NCI-H1092 (cell line): Measurements from ENCODE around the gene SRSF6.
"Not testable (repeated sequence)": the region's sequence is repeated elsewhere in the genome, so short reads cannot be mapped to it uniquely, and the experiment has no call there.

ENCODE experiments used
- DNase-seq: peaks from one replicate; lab custom pipeline; 2025; lab: John Stamatoyannopoulos, UW

SRSF6 gene

DNA sequence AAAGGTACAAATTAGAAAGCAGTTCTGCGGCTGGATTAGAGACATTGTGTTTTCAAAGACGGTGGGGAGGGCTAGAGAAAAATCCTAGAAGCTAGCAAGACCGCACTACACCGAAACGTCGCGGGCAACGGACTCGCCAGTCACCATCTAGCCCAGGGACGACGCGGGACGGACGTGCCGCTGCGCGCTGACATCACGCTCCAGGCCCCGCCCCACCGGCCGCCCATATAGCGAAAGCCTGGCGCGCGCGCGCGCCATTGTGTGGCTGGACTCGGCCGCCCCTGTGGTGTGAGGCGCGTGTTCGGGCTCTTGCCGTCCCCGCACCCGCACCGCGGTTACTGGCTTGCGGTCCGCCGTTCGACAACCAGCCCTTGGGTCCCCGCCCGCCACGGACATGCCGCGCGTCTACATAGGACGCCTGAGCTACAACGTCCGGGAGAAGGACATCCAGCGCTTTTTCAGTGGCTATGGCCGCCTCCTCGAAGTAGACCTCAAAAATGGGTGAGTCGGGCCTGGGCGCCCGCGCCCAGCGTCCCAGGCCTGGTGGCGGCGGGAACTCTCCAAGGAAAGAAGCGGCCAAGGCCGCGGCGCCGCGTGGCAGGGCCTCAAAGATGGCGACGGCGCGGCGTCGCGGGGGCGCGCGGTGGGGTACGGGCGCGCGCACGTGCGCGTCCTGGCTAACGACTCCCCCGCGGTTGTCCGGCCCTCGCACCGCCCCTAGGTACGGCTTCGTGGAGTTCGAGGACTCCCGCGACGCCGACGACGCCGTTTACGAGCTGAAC, at the start of gene SRSF6:
Gene SRSF6 (plus strand): TSS at position 257 of the 782 bp plus-strand sequence. CDS start 138 bp downstream, at position 395.
- DNase-seq = peak; percentile 88

DNA sequence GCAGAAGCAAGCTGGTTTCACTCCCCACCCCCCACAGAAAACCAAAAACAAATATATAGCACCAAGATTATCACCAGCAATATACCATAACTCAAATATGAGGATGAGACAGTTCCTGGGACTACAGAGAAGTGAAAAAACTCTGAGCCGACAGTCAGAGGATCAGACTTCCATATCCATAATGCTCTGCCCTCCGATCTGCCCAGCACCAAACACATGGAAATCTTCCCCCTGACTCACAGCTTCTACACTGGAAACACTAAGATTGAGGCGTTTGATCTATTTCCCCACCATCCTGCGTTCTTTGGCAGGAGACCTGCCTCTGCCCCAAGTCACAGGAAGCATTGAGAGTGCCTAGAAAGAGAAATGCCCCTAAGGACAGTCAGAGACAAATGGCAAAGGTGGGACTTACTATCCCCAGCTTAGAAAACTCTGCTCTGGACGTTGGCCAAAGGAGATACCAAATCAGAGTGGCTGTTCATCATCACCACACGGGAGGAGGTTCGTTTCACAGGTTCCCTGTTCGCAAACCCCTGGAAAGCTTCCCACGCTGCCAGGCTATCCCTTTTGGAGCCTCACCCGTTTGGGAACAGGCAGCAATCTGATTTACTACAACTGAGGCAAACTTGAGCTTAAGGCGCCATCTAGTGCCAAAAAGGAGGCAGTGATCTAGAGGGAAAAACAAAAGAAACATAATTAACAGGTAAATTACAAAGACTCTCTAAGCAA, 48.7 kb upstream of the SRSF6 start:
- DNase-seq = no peak

DNA sequence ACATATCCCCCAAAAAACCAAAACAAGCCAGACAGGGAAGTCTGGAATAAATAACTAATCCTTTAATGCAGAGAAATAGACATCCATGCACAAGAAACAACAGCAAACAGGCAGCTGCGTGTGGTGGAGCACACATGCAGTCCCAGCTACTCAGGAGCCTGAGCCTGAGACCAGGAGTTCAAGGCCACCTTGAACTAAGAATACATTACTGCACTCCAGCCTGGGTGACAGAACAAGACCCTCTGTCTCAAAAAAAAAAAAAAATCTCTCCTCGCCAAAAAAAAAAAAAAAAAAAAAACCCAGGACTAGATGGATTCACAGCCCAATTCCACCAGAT, 48.2 kb upstream of the SRSF6 start:
- no peak for DNase-seq

DNA sequence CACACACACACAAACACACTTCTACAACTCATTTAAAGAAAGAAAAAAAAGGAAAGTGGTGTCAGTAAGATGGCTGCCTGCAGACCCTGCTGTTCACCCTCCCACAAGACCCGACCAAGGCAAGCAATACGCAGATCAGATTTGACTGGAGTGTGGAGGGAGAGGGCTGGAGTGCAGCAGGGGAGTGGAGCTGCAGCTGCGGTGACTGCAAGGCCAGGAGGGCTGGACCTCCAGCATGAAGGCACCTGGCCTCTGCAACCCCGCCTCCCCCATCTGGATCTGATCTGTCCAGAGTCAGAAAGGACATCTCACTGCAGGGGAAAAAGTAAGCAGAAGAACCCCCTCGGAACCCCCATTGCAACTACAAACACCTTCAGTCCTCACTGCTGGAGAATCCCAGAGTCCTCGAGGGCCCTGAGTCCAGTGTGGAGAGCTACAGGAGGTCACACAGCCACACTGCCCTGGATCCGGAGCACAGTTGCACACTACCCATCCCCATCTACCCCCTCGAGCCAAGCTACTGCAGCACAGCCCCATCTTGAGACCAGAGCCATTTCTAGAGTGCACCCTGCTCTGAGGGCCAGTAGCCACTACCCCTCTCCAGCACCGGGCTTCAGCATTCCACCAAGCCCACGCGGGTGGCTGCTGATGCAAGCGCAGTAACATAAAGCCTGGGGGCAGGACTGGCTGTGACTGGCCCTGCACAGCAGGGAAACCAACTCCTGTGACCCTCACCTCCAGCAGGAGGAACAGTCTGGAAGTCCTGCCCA, 41.9 kb upstream of the SRSF6 start:
- no peak for DNase-seq

DNA sequence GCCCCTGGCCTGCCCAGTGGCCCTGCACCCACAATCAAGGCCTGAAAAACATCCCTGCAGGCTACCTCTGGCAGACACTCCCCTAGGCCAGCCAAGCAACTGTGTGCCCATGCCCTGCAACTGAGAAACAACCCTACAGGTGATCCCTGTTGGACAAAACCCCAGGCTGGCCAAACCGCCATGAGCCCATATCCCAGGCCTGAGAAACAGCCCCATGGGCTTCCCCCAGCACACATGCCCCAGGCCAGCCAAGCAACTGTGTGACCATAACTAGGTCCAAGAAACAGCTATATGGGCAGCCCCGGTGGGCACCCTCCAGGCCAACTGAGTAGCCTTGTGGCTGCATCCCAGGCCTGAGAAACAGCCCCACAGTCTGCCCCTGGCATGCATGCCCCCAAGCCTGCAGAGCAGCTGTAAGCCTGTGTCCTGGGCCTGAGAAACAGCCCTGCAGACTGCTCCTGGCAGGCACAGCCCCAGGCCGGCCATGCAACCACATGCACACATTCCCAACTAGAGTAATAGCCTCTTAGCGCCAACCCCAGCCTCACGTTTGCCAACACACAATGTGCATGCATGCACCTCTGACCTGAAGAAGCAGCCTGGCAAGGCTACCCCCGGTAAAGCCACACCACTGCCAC, 41.0 kb upstream of the SRSF6 start:
- no peak for DNase-seq

DNA sequence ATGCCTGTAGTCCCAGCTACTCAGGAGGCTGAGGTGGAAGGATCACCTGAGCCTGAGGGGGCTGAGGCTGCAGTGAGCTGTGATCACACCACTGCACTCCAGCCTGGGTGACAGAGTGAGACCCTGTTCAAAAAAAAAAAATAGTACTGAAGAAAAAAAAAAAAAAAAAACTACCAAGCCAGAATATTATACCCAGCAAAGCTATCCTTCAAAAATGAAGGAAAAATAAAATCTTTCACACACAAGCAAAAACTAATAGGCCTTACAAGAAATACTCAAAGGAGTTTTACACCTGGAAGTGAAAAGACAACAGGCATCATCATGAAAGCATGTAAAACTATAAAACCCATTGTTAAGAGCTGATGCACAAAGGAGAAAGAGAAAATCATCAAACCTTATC, 37.5 kb upstream of the SRSF6 start:
- no peak for DNase-seq

DNA sequence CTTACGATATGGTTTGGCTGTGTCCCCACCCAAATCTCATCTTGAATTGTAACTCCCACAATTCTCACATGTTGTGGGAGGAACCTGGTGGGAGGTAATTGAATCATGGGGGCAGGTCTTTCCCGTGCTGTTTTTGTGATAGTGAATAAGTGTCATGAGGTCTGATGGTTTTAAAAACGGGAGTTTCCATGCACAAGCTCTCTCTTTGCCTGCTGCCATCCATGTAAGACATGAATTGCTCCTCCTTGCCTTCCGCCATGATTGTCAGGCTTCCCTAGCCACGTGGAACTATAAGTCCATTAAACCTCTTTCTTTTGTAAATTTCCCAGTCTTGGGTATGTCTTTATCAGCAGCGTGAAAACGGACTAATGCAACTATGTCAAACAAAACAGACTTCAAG, 36.8 kb upstream of the SRSF6 start:
- DNase-seq = not testable (repeated sequence)

DNA sequence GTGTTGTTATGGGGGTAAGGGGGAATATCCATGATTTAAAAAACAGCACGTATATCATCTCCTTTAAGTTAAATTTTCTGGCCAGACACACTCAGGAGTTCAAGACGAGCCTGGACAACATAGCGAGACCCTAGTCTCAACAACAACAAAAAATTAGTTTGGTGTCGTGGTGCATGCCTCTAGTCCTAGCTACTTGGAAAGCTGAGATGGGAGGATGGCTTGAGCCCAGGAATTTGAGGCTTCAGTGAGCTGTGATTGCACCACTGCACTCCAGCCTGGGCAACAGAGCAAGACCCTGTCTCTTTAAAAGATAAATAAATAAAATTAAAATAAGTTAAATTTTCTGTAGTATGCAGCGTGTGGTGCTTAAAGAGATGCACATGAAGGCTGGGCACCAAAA, 31.5 kb upstream of the SRSF6 start:
- no peak for DNase-seq

DNA sequence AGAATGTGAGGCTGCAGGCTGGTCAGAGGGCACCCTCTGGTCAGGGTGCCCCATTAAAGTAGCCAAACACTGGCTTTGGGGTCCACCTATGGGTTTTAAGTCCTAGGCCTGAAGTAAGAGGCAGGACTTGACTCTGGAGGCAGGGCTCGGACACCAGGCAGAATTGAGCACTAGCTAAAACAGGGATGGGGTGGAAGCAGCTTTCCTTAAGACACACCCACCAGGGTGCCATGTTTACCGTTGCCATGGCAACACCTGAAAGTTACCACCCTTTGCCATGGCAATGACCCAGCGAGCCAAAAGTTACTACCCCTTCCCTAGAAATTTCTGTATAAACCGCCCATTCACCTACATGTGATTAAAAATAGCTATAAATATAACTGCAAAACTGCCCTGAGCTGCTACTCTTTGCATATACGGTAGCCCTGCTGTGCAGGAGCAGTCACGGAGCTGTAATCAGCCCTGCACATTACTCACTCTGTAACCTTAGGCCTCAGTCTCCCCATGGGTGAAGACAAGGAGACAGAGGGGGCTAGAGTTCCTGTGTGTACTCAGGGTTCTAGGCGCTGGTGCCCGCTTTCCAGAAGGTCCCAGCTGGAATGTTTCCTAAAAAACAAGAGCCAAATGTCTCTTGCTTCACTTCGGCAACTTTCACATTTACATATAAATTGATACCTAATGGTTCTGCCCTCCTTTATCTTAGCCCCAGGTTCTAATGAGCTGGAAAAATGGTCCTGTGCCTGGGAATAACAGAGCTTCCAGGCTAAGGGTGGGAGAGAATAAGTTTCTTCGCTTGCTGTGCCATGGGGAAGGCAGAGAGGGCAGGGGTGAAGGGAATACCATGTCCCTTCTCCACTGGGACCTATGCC, 27.2 kb upstream of the SRSF6 start:
- DNase-seq = no peak

DNA sequence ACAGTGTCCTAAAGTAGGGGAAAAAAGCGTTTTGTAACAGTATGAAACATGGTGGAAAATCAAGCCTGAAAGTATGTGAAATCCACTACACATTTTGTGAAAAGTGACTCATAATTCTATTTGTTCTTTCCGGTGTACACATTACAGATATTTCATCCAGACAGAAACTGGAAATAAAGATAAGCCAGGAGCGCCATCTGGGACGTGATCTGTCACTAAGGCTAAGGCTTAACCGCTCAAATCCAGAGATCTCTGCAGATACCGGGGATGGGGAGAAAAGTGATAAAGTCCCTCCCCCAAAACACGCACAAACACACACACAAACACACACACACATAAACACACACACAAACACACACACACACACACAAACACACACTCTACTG, 26.6 kb upstream of the SRSF6 start:
- DNase-seq = no peak

DNA sequence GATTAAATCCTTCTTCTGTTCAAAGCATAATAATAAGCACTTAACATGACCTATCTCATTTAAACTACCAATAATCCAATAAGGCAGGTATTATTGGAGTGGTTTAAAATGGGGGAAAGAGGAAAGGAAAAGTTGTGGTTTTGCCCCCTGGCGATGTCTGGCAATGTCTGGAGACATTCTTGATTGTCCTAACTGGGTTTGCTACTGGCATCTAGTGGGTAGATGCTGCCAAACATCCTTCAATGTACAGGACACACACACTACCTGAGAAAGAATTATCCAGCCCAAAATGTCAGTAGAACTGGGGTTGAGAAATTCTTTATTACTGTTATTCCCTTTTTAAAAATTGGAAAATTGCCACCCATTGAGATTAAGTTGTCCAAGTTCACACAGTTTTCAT, 25.2 kb upstream of the SRSF6 start:
- no peak for DNase-seq

DNA sequence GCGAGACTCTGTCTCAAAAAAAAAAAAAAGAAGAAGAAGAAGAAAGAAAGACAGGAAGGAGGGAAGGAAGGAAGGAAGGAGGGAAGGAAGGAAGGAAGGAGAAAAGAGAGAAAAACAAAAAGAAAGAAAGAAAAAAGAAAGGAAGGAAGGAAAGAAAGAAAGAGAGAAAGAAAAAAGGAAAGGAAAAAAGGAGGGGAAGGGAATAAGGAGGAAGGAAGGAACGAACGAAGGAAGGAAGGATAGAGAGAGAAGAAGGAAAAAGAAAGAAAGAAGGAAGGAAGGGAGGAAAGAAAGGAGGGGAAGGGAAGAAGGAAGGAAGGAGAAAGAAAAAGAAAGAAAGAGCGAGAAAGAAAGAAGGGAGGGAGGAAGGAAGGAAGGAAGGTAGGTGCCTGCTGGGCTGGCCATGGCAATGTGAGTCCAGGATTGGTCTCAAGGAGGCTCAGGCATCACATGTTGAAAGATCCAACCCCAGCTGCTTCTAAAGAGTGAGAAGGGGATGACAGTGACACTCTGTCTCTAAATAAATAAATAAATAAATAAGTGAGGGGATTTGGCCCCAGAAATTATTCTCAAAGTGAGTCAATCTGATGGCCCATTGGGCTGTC, 24.3 kb upstream of the SRSF6 start:
- no peak for DNase-seq

DNA sequence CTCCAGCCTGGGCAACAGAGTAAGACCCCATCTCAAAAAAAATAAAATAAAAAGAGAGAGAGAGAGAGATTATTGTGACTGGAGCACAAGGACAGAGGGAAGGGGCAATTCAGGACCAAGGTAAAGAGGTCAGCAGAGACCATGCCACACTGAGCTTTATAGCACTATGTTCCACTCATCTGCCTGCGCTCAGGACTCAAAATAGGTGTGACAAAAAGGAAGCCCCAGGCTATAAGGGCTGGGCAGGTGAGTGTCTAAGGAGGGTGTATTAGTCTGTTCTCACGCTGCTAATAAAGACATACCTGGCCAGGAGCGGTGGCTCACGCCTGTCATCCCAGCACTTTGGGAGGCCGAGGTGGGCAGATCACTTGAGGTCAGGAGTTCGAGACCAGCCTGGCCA, 23.1 kb upstream of the SRSF6 start:
- no peak for DNase-seq

DNA sequence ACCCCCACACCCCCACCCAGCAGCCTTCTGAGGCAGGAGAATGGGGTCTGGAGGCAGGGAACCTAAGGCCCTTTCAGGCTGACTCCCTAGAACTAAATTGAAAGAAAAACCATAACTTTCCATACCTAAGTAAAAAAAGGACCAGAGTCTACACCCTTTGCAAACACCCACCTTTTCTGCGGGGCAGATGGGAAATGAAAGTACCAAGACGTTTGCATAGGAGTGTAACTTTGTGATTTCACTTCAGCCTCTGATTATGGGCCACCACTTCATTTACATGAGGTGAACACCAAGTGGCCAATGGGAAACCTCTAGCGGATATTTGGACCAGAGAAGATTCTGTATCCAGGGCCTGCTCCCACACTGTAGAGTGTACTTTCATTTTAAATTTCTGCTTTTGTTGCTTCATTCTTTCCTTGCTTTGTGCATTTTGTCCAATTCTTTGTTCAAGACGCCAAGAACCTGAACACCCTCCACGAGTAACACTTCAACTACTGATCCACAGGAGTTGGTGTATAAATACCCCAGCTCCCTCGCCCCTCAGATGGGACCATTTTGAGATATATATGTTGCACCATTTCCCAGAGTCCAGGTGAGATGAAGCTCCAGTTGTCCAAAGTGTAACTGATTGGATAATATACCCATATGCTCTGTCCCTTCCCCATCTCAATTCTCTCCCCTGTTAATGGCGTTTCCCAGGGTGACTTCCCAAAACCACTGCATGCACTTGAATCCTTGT, 18.9 kb upstream of the SRSF6 start:
- DNase-seq = no peak

DNA sequence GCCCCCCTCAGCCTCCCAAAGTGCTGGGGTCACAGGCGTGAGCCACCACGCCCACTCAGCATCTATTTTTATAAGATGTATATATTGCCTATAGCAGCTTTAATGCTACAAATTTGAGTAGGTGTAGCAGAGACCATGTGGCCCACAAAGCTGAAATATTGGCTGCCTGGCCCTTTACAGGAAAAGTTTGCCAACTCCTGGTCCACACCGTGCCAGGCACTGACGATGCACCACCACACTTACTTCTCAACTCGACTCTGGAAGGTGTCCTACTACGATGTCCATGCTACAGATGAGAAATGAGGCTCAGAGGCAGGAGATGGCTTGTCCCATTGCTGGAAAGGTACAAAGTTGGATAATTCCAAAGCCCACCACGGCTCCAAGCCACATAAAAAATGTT, 17.2 kb upstream of the SRSF6 start:
- DNase-seq = no peak

DNA sequence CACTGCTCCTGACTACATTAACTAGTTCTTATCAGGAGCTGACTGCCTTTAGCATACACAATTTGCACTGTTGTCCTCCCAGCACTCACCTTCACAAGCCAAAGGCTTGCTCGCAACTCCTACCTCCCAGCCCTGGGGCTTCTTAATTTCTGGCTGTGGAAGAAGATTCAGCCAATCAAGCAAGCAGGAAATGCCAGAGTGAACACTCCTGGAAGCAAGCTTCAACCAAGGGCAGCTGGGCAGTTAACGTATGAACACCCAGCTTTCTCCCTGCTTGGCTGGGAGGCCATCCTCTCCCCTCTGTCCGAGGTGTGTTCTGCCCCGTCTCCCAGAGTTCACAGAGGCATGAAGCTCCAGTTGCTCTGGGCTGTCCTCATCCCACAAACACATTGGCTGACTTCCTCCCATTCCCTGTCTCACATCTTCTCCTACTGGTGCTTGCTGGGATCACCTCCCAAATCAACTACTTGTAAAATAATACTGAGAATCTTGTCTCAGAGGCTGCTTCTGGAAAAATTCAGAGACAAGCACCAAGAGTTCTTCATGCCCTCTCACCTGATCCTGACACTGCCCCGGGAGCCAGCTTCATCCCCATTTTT, 15.3 kb upstream of the SRSF6 start:
- no peak for DNase-seq

DNA sequence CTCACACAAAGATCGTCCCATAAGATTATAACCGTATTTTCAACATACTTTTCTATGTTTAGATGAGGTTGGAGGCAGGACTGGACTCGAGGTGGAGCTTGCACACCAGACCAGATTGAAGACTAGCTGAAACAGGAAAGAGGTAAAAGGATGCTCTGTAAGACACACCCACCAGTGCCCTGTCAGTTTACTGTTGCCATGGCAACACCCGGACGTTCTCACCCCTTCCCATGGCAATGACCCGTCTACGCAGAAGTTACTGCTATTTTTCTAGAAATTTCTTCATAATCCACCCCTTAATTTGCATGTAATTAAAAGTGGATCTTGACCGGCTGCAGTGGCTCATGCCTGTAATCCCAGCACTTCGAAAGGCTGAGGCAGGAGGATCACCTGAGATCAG, 13.6 kb upstream of the SRSF6 start:
- DNase-seq = no peak

DNA sequence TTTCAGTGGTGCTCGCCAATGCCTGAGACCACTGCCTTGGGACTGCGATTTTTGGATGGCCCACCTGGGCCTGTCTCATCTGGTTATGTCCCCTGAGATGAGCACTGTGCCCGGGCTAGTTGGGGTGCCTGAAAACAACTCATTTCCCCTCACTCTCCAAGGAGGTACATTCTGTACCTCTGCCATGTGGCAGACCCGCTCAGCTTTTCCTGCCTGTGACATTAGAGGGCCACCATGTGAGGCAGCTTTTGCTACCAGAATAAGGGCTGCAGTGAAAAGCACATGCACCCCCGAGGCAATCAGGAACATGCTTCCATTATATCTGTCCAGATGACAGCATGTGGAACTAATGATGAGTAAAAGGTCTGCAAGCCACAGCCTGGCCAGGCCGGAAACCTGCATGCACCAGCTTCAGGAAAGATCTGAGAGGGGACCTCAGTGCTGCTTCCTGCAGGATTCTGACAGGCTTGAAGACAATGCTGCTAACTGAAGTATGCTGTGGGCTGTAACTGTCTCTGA, 11.3 kb upstream of the SRSF6 start:
- no peak for DNase-seq

DNA sequence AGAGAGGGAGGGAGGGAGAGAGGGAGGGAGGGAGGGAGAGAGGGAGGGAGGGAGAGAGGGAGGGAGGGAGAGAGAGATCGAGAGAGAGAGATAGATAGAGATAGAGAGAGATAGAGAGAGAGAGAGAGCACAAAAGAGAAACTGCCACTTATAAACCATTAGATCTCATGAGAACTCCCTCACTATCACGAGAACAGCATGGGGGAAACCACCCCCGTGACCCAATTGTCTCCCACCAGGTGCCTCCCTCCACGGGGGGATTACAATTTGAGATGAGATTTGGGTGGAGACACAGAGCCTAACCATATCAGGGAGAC, 9.3 kb upstream of the SRSF6 start:
- DNase-seq = not testable (repeated sequence)
